Muscle layer of colon (tissue), 2 donors: ENCODE measurements around the gene HACD1.
"Not testable (repeated sequence)": the region's sequence is repeated elsewhere in the genome, so short reads cannot be mapped to it uniquely, and the experiment has no call there.

Experiments
- H3K27ac ChIP-seq: one replicate; pipeline ENCODE4 v1.7.0; 2013; ENCODE audit warnings: low read depth, mild to moderate bottlenecking, low read length, moderate library complexity
- H3K27me3 ChIP-seq, 2 donors: one replicate each; pipeline ENCODE4 v1.7.0; 2013; ENCODE audit warnings: low read length in 2 of 2, mild to moderate bottlenecking in 2 of 2; ENCODE audit not compliant: insufficient read depth in 2 of 2, control insufficient read depth in 1 of 2
- H3K36me3 ChIP-seq: one replicate; pipeline ENCODE4 v1.7.0; 2013; ENCODE audit warnings: mild to moderate bottlenecking, low read length; ENCODE audit not compliant: insufficient read depth
- H3K4me1 ChIP-seq: one replicate; pipeline ENCODE4 v1.7.0; 2013; ENCODE audit warnings: mild to moderate bottlenecking, low read length; ENCODE audit not compliant: insufficient read depth
- H3K4me3 ChIP-seq, 2 donors: one replicate each; pipeline ENCODE4 v1.7.0; 2013; ENCODE audit warnings: low read length in 2 of 2, low read depth in 1 of 2, mild to moderate bottlenecking in 1 of 2, moderate library complexity in 1 of 2
- H3K9ac ChIP-seq: one replicate; pipeline ENCODE4 v1.7.0; 2013; ENCODE audit warnings: low read length
- H3K9me3 ChIP-seq: one replicate; pipeline ENCODE4 v1.7.0; 2013; ENCODE audit warnings: mild to moderate bottlenecking, low read length
- donor health status: abdominal sarcoma.
- donor health status: Adenocarcinoma of cecum.

The HACD1 gene

DNA sequence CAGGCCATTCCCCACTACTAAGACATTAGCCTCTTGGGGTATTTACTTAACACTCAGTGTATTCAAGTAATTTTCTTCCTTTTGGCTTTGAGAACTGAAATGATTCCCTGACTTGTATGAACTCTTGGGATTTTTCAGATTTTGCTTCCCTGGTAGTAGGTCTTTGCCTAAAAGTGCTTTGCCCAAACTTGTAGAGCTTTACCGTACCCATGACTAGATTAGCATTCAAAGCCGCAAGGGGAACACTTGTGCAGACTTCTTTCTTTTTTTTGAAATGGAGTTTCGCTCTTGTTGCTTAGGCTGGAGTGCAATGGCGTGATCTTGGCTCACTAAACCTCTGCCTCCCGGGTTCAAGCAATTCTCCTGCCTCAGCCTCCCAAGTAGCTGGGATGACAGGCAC lies 20.7 kb upstream of the HACD1 start:
- H3K27me3 ChIP-seq = no peaks in the 10 kb centered on the region
- no peak overlapping the region for H3K4me3 ChIP-seq
- no peak overlapping the region for H3K27ac ChIP-seq
- H3K36me3 ChIP-seq = no peaks in the 10 kb centered on the region
- H3K9ac ChIP-seq = no peak overlapping the region
- H3K4me1 ChIP-seq = peaks cover 7% of the 10 kb centered on the region
- H3K9me3 ChIP-seq = no peaks in the 10 kb centered on the region

DNA sequence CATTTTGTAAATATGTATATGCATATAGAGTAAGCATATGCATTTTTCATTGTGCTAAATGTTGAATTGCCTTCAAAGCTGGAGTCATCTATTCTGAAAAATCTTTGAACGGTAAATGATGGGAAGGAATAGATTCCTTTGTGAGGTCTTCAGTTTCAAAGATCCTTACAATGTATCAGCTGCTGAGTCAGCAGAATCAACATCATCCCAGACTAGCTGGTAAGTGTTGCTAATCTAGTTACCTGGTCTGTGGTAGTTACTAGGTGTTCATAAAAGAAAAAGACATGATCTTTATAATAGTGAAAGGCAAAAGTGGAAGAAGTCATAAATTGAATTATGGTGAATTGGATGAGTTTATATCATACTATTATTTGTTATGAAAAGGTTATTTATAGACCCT lies 16.2 kb upstream of the HACD1 start:
- no peaks in the 10 kb centered on the region for H3K9me3 ChIP-seq
- H3K9ac ChIP-seq = no peak overlapping the region
- no peak overlapping the region for H3K4me3 ChIP-seq
- H3K36me3 ChIP-seq = no peaks in the 10 kb centered on the region
- H3K27me3 ChIP-seq = no peaks in the 10 kb centered on the region
- H3K27ac ChIP-seq = no peak overlapping the region
- H3K4me1 ChIP-seq = no peaks in the 10 kb centered on the region

DNA sequence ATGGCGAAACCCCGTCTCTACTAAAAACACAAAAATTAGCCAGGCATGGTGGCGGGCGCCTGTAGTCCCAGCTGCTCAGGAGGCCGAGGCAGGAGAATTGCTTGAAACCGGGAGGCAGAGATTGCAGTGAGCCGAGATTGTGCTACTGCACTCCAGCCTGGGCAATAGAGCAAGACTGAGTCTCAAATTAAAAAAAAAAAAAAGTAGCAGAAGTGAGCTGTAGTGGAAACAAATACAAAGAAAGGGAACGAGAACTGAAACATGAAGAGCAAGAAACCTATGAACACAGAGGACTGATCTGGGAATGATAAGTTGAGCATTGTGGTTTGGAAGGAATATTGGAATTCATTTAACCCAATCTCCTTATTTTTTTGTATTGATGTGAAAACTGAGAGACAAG lies 15.4 kb upstream of the HACD1 start:
- H3K4me1 ChIP-seq, H3K4me3 ChIP-seq, H3K27me3 ChIP-seq, H3K9ac ChIP-seq, H3K9me3 ChIP-seq, H3K36me3 ChIP-seq, H3K27ac ChIP-seq: not testable (repeated sequence)

DNA sequence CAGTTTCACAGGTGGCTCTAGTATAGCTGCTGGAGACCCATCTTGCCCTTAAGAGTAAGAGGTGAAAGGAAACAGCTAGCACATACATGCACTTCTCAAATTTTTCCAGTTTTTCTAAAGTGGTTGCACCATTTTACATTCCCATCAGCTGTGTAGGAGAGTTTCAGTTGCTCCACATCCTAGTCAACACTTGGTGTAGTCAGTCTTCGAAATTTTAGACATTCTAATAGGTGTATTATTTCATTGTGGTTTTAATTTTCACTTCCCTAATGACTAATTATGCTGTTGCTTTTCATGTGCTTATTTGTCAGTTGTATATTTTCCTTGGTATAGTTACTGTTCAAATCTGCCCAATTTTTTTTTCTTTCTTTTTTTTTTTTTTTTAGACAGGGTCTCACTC lies 9.5 kb upstream of the HACD1 start:
- Histone ChIP-seq H3K9ac (no peak overlapping the region), H3K27me3 (no peaks in the 10 kb centered on the region), H3K4me3 (no peak overlapping the region), H3K27ac (no peak overlapping the region), H3K4me1 (no peaks in the 10 kb centered on the region), H3K9me3 (no peaks in the 10 kb centered on the region), H3K36me3 (no peaks in the 10 kb centered on the region)

DNA sequence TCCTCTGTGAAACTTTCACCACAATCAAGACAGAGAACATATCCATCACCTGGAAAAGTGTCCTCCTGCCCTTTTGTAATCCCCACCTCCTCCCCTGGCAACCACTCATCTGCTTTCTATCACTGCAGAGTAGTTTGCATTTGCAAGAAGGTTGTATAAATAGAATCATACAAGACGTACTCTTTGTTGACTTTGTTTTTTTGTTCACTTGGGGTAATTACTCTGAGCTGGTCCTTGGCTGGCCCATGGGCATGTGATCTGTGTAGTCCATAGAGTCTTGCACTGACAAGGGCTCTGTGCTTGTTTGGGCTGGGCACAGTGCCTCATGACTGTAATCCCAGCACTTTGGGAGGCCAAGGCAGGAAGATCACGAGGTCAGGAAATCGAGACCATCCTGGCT lies 7.8 kb upstream of the HACD1 start:
- no peaks in the 10 kb centered on the region for H3K4me1 ChIP-seq
- H3K27me3 ChIP-seq = no peaks in the 10 kb centered on the region
- no peak overlapping the region for H3K27ac ChIP-seq
- no peaks in the 10 kb centered on the region for H3K36me3 ChIP-seq
- H3K9ac ChIP-seq = no peak overlapping the region
- H3K9me3 ChIP-seq = no peaks in the 10 kb centered on the region
- no peak overlapping the region for H3K4me3 ChIP-seq

DNA sequence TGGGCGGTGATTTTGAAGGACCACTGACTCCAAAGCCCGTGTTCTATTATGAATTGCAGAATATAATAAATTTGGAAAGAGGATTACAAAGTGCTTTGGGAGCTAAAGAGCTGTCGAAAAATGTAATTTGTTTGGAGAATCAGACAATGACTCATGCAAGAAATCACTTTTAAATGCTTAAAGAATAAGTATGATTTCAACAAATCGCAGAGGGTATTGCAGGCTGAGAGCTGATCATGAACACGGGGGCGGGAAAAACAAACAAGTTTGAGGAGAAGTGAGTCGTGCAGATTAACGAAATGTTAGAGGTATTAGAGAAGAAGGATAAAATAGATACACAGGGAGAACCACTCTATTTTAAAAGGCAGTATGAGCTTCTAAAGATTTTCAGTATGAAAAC lies 4.9 kb upstream of the HACD1 start:
- Histone ChIP-seq H3K36me3 (no peaks in the 10 kb centered on the region), H3K9me3 (no peaks in the 10 kb centered on the region), H3K27me3 (no peaks in the 10 kb centered on the region), H3K9ac (no peak overlapping the region), H3K27ac (no peak overlapping the region), H3K4me3 (no peak overlapping the region), H3K4me1 (peaks cover 3% of the 10 kb centered on the region)

DNA sequence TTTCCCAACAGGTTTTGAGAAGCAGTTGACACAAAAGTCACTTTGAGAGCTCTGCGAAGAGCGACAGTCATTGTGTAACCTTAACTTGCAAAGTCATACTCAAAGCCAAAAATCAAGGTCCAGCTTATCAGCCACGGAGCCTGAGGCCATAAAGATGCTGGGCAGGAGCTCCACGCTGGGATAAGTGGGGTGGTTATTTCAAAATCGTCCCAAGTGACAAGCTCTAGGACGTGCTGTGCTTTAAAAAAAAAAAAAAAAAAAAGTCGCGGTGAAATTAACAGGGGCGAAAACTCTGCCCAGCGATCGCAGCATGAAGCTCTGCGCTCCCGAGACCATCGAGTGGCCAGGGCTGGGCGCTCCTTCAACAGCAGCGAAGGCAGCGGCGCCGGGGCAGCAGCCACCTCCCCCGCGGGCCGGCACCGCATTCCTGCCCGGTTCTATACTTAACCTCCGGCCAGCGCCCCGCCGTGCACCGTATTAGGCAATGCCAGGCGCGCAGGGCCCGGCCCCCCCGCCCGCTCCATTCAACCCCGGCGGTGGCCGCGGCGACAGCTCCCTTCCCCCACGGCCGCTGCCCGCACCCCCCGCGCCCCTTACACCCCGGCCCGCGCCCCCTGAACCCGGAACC lies 657 bp downstream of the HACD1 start:
- Histone ChIP-seq H3K36me3 (no peaks in the 10 kb centered on the region), H3K4me1 (peaks cover 3% of the 10 kb centered on the region), H3K4me3 (peak overlapping the region; percentile 80 to 84), H3K27me3 (no peaks in the 10 kb centered on the region), H3K9me3 (no peaks in the 10 kb centered on the region), H3K27ac (peak overlapping the region; percentile 91), H3K9ac (no peak overlapping the region)

DNA sequence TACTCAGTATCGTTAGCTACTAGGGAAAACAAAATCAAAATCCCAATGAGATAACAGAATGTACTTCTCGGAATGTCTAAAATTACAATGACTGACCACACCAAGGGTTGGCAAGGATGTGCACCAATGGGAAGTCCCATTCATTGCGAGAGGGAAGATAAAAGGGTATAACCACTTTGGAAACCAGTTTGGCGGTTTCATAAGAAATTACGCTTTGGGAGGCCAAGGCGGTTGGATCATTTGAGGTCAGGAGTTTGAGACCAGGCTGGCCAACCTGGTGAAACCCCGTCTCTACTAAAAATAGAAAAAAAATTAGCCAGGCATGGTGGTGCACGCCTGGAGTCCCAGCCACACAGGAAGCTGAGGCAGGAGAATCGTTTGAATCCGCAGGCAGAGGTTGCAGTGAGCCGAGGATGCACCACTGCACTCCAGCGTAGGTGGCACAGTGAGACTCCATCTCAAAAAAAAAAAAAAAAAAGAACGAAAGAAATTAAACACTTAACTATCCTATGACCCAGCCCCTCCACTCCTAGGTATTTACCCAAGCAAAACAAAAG lies 7.6 kb downstream of the HACD1 start:
- H3K27ac ChIP-seq = no peak overlapping the region

DNA sequence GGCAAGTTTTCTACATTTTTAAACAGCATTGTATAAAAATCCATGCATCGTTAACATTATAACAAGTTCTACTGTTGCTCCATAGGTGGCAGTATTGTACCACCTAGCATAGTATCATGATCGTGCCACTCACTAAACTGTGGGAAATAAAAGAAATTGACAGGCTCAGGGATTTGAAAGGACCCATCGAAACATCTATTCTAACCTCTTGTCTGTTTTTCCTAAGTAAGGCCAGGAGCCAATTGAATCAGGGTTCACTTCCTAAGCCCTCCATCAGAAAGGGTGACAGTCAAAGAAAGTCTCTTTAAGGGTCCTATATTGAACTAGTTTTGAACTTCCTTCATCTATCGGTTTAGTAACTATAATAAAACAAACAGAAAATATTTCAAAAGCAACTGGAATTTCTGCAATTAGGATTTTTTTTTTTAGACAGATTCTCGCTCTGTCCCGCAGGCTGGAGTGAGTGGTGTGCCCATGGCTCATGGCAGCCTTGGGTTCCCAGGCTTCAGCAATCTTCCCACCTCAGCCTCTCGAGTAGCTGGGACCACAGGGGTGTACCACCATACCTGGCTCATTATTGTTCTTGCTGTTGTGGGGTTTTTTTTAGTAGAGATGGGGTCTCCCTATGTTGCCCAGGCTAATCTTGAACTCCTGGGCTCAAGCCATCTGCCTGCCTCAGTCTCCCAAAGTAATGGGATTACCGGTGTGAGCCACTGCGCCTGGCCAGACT lies 9.4 kb downstream of the HACD1 start:
- no peak overlapping the region for H3K4me3 ChIP-seq

More for the DNA sequence above, 7.6 kb downstream of the HACD1 start:
- H3K36me3 ChIP-seq = no peaks in the 10 kb centered on the region
- no peaks in the 10 kb centered on the region for H3K27me3 ChIP-seq
- no peak overlapping the region for H3K9ac ChIP-seq
- H3K4me3 ChIP-seq = no peak overlapping the region
- H3K4me1 ChIP-seq = peaks cover 8% of the 10 kb centered on the region
- H3K9me3 ChIP-seq = no peaks in the 10 kb centered on the region

DNA sequence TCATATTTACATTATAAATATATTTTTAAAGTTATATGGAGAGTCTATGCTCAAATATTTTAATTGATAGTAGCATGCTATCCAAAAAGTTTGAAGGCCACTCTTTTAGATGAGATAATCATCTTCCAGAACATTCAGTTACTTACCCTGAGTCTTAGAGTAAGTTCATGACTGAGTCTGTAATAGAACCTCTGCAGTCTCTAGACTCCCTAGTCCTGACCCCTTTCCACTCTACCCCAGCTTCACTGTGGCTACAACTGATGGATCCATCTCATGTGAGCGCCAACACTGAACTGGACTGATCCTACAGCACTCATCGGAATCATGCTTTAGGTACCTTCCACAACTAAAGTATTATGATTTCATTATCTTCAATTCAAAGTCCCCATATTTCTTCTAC lies 10.1 kb downstream of the HACD1 start:
- Histone ChIP-seq H3K9me3 (no peaks in the 10 kb centered on the region), H3K27ac (no peak overlapping the region), H3K9ac (no peak overlapping the region), H3K27me3 (no peaks in the 10 kb centered on the region), H3K36me3 (no peaks in the 10 kb centered on the region), H3K4me1 (peaks cover 8% of the 10 kb centered on the region), H3K4me3 (no peak overlapping the region)

More for the DNA sequence above, 9.4 kb downstream of the HACD1 start:
- H3K36me3 ChIP-seq = no peaks in the 10 kb centered on the region
- H3K4me1 ChIP-seq = peaks cover 8% of the 10 kb centered on the region
- H3K27ac ChIP-seq = no peak overlapping the region
- no peaks in the 10 kb centered on the region for H3K9me3 ChIP-seq
- no peaks in the 10 kb centered on the region for H3K27me3 ChIP-seq
- H3K9ac ChIP-seq = no peak overlapping the region

DNA sequence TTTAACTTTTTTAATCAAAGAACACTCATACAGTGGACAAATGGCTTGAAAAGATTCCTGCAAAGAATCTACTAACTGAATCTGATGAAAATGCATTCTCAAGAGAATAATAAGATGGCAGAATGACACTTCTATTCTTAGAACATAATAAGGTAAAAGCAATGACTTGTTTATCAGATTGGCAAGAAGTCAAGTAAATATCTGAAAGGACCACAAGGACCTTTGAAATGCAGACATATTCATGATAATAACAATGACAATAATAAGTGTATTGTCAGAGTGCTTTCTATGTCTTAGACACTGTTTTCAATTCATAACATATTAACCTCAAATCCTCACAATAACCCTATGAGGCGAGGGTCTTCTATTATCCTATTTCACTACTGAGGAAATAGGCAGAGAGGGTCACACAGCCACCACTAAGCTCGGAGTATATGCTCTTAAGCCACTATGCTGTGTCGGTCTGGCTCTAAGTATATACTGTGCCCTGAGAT lies 10.6 kb downstream of the HACD1 start:
- Histone ChIP-seq H3K9me3 (no peaks in the 10 kb centered on the region), H3K4me3 (no peak overlapping the region), H3K9ac (no peak overlapping the region), H3K27me3 (no peaks in the 10 kb centered on the region), H3K4me1 (peaks cover 8% of the 10 kb centered on the region), H3K27ac (no peak overlapping the region), H3K36me3 (peaks cover 2% of the 10 kb centered on the region)
